Measurements from ENCODE around the gene CSRP1. TPM values are rescaled to one million over a fixed set of nuclear protein-coding genes. Genes with fewer than 3 reads are reported as not detected.

Gene CSRP1
- total RNA-seq, 6 experiments from 2014 or later, result 54.9 to 158 (median 87.0) TPM

DNA sequence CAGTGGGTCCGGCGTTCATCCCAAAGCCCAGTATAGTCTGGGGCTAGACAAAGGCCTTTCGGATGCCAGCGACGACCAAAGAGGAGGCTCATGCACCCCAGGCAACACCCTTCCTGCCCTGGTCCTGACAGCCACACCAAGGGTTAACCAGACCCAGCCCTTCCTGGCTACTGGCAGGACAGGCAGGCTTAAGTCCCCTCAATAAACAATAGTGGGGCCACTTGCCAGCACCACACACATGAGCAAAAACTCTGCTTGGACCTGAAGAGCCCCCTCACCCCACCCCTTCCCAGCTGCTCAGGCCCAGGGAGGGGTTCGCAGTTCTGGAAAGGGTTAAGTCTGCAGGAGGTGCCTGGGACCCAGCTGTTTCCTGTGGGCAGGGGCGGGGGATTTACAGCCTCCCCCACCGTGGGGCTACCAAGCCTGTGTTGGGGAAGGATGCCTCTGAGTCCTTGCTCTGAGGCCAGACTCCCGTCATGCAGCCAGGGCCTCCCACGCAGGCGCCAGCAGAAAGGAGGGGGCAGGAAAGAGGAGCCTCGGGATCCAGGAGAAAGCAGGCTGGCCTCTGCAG, 56.1 kb downstream of the CSRP1 start:
- no peak for TF ChIP-seq POLR2A (IDR thresholded peaks at IDR 0.05)
- TF ChIP-seq, protein P1, sequence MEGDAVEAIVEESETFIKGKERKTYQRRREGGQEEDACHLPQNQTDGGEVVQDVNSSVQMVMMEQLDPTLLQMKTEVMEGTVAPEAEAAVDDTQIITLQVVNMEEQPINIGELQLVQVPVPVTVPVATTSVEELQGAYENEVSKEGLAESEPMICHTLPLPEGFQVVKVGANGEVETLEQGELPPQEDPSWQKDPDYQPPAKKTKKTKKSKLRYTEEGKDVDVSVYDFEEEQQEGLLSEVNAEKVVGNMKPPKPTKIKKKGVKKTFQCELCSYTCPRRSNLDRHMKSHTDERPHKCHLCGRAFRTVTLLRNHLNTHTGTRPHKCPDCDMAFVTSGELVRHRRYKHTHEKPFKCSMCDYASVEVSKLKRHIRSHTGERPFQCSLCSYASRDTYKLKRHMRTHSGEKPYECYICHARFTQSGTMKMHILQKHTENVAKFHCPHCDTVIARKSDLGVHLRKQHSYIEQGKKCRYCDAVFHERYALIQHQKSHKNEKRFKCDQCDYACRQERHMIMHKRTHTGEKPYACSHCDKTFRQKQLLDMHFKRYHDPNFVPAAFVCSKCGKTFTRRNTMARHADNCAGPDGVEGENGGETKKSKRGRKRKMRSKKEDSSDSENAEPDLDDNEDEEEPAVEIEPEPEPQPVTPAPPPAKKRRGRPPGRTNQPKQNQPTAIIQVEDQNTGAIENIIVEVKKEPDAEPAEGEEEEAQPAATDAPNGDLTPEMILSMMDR (IDR thresholded peaks at IDR 0.05), result no peak
- Histone ChIP-seq H3K9me3 (no peaks in the 10 kb centered on the region), H3K4me3 (no peak overlapping the region), H3K27me3 (no peaks in the 10 kb centered on the region), H3K4me1 (no peaks in the 10 kb centered on the region), H3K27ac (no peak overlapping the region), H3K36me3 (no peaks in the 10 kb centered on the region)
- WGBS (ENCODE audit: insufficient coverage, low coverage, low lambda C conversion rate, missing lambda C conversion rate), result 42% methylated on average over 4 of the region's 12 CpGs
- DNase-seq, result peak in 1 of 3 donors; percentile 44
- ATAC-seq, result peak; percentile 36 to 74 (median 62)
- intact Hi-C loops (cut with DNase I), result no loop called here

DNA sequence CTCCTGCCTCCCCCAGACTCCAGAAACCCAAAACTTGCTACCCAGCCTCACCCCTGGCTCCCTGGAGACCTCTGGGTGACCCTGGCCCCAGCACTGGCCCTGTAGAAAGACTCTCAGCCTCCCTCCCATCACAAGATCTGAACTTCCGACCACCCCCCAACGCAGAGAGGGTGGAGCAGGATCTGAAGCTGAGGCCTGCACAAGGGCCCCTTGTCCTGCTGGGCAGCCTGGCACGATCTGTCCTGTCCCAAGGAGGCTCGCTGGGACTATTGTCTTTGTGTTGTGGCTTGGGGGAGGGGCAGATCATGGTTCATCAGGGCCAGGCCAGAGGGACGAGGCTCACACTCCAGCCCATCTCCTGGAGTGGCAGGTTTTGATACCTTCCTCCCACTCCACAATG, 57.9 kb downstream of the CSRP1 start:
- intact Hi-C loops (cut with DNase I), result no loop called here
- Histone ChIP-seq H3K4me1 (no peaks in the 10 kb centered on the region), H3K4me3 (no peak overlapping the region), H3K9me3 (no peaks in the 10 kb centered on the region), H3K36me3 (no peaks in the 10 kb centered on the region), H3K27me3 (no peaks in the 10 kb centered on the region), H3K27ac (no peak overlapping the region)
- ATAC-seq (no peak), DNase-seq (no peak)
- no peak for TF ChIP-seq POLR2A (IDR thresholded peaks at IDR 0.05)
- TF ChIP-seq, protein P1 (IDR thresholded peaks at IDR 0.05), result no peak
- no CpG with 5 or more reads among the region's 5 CpGs for WGBS (ENCODE audit: insufficient coverage, low coverage, low lambda C conversion rate, missing lambda C conversion rate)

DNA sequence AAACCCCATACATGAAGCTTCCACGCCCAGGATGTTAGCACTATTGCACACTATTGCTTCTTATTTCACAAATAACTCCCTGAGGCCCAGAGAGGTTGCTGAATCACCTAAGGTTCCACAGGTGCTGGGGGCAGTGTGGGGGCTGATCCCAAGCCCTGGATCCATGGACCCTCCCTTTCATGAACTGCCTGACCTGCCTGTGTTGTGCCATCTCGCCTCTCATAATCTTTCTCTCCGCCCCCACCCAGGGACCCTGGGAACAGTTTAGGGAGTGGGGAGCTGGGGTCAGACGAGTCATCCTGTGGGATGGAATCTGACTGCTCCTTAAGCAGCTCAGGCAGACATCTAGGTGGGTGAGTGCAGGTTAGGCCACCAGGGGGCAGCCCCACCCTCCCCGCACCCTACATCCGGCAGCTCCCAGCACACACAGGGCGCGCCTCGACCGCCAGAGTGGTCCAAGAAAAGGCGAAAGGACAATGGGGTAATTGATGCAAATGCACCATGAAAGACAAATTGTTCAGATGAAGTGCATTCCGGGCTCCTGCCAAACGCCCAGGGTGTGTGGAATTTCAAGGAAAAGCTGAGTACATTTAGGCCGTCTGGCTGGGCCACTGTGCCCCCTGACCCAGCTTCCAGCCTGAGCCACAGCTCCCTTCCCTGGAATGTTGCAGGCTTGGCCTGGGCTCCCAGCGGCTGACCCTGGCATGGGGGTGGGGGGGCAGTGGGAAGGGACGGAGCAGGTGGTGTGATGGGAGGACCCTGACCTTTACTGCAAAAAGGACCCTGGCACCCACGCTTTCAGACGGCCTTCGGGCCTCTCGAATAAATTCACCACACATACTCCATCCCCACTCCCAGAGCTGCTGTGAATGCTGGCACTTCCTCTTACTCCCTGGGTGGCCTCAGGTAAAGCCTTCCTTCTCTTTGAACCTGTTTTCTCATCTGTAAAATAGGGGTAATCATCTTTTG, 58.7 kb downstream of the CSRP1 start:
- 15% methylated on average over 11 of the region's 20 CpGs for WGBS (ENCODE audit: insufficient coverage, low coverage, low lambda C conversion rate, missing lambda C conversion rate)
- Histone ChIP-seq H3K36me3 (no peaks in the 10 kb centered on the region), H3K4me1 (no peaks in the 10 kb centered on the region), H3K27ac (no peak overlapping the region), H3K27me3 (no peaks in the 10 kb centered on the region), H3K4me3 (no peak overlapping the region), H3K9me3 (no peaks in the 10 kb centered on the region)
- no peak for TF ChIP-seq POLR2A (IDR thresholded peaks at IDR 0.05)
- TF ChIP-seq, protein P1 (IDR thresholded peaks at IDR 0.05), result peak; percentile 65 to 89 (median 76)
- DNase-seq (peak; percentile 60 to 68 (median 64)), ATAC-seq (peak; percentile 84 to 91 (median 90))
- intact Hi-C loops (cut with DNase I), result no loop called here

DNA sequence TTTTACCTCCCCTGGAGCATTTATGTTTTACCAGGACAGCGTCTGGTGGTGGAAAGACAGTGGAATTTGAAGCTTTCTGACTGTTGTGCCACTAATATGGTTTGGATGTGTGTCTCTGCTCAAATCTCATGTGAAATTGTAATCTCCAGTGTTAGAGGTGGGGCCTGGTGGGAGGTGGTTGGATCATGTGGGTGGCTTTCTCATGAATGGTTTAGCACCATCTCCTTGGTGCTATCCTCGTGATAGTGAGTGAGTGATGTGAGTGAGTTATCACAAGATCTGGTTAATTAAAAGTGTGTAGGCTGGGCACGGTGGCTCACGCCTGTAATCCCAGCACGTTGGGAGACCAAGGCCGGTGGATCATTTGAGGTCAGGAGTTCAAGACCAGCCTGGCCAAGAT, 61.6 kb downstream of the CSRP1 start:
- ATAC-seq (no peak), DNase-seq (no peak)
- H3K9me3 ChIP-seq, result no peaks in the 10 kb centered on the region
- WGBS (ENCODE audit: insufficient coverage, low coverage, low lambda C conversion rate, missing lambda C conversion rate), result 87% methylated on average over 6 of the region's 6 CpGs
- no peaks in the 10 kb centered on the region for H3K27me3 ChIP-seq
- no peaks in the 10 kb centered on the region for H3K4me1 ChIP-seq
- TF ChIP-seq, protein P1 (IDR thresholded peaks at IDR 0.05), result no peak
- TF ChIP-seq POLR2A (IDR thresholded peaks at IDR 0.05), result no peak
- no peak overlapping the region for H3K27ac ChIP-seq
- intact Hi-C loops (cut with DNase I), result no loop called here
- no peaks in the 10 kb centered on the region for H3K36me3 ChIP-seq
- no peak overlapping the region for H3K4me3 ChIP-seq

Data from right lobe of liver (tissue), 6 donors.